Stimulated activated CD8-positive, alpha-beta memory T cell treated with anti-CD3 and anti-CD28 coated beads, Interleukin-7, amount 100 ng/mL, for 48 hours (primary cell): Measurements from ENCODE around the gene DLGAP1.
"Not testable (repeated sequence)": the region's sequence is repeated elsewhere in the genome, so short reads cannot be mapped to it uniquely, and the experiment has no call there.

Source experiments
- DNase-seq, 2 donors: peaks; one replicate each; pipeline ENCODE4 v3.0.0-alpha.2; 2020; ENCODE audit warnings: low read depth in 1 of 2; ENCODE audit errors: extremely low read depth in 1 of 2

The DLGAP1 gene

DNA sequence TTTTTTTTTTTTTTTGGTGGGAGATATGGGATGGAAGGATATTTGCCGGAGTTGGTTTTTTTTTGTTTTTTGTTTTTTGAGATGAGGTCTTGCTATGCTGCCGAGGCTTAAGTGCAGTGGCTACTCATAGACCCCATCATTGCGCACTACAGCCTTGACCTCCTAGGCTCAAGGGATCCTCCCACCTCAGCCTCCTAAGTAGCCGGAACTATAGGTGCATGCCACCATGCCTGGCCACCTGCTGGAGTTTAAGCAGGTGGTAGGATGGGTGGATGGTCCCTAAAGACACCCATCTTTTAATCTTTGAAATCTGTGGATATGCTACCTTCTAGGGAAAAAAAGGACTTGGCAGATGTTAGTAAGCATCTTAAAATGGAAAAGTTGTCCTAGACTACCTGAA is 835.4 kb downstream of the DLGAP1 start:
- no peak for DNase-seq

- DNase-seq = no peak
Measured at GRCh38 chr18:3619222-3619621, 835.9 kb downstream of the DLGAP1 start.

DNA sequence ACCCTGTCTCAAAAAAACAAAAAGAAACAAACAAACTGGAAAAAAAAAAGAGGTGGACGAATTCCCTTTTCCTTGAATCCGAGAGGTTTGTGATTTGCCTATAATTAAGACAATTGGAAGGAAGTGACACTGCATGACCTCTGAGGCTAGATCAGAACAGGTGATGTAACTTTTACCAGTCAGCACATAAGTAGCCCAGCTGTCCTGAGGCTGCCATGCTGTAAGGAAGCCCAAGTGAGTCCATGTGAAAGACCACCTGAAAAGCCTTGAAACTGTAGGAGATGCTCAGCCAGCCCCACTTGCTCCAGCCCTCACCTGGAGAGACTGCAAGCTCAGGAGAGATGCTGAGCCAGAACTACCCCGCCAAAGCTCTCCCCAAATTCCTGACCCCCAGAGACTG is 838.4 kb downstream of the DLGAP1 start:
- no peak for DNase-seq

GRCh38 chr18:3616142-3616541 is 839.0 kb downstream of the DLGAP1 start:
- DNase-seq = no peak

DNA sequence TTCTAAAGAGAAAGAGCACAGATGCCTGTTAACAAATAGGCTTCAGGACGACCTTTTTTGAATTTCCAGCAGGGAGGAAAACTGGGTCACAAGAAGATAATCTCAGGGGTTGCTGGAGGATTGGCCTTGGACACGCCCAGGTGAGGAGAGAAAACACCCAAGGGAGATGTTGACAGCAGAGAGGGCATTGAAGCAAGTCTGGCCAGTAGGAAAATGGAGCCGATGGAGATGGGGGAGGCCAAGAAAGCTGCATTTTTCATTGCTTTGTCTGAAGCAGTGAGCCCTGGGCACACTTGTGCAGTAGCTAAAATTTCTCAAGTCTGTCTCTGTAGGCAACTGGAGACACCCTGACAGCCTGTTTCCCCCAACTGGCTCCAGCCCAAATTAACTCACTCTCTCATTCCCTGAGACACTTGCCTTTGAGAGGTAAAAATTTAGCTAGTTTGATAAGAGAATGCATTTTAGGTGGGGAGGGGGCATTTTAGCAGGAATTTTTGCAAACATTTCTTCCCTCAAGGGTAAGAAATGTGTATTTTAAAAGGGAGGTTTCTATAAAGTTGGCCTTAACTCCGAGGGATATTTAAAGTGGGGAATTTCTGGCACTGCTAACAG is 839.6 kb downstream of the DLGAP1 start:
- DNase-seq = no peak

GRCh38 chr18:3612315-3612714 is 842.8 kb downstream of the DLGAP1 start:
- no peak for DNase-seq

DNA sequence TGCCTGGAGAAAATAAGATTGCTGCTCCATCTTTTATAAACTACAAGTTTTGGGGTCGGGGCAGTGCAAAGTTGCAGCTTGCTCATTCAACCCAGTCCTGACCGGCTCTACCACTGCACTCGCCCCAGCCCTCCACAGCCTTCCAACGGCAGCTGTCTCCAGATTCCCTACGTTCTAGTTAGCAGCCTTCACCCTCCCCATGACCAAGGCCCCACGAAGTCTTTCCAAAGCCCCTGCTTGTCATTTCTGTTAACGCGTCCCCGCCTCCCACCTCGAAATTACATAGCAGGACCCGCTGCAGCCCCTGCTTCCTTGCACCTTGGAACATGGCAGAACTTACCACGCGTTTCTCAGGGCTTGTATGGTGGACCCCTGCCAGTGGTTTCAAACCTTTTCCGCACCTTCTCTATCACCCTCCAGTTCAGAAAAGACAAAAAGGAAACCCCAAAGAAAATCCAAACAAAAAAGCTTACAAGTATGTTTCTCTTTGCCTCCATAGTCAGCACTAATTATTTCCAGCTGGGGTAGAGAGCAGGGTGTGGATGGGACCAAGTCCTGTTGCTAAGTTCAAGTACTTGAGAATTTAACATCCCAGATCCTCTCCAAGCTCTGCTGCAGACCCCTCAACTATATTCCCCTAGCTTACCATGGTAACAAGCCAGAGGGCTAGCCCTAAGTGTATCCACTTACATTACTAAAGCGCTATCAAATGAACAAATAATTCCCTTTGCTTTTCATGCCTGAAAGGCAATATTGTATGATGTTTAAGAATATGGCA is 843.6 kb downstream of the DLGAP1 start:
- DNase-seq = no peak

DNA sequence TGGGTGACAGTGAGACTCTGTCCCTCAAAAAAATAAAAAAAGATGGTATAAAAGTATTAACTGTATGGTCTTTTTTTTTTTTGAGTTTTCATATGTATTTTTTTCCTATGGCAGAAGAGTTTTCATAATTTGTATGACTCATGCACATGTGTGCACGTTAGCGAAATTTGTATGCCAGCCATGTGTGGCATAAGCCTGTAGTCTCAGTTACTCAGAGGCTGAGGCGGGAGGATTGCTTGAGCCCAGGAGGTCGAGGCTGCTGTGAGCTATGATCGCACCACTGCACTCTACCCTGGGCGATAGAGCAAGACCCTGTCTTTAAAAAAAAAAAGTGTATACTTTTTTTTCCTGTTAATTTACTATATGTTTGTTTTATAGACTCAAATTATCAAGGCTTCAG is 844.3 kb downstream of the DLGAP1 start:
- DNase-seq = no peak

- DNase-seq = no peak
Measured at GRCh38 chr18:3610188-3610708, 844.9 kb downstream of the DLGAP1 start.

- DNase-seq = no peak
Measured at GRCh38 chr18:3608488-3608887, 846.6 kb downstream of the DLGAP1 start.

GRCh38 chr18:3608099-3608453 is 847.0 kb downstream of the DLGAP1 start:
- DNase-seq = not testable (repeated sequence)

DNA sequence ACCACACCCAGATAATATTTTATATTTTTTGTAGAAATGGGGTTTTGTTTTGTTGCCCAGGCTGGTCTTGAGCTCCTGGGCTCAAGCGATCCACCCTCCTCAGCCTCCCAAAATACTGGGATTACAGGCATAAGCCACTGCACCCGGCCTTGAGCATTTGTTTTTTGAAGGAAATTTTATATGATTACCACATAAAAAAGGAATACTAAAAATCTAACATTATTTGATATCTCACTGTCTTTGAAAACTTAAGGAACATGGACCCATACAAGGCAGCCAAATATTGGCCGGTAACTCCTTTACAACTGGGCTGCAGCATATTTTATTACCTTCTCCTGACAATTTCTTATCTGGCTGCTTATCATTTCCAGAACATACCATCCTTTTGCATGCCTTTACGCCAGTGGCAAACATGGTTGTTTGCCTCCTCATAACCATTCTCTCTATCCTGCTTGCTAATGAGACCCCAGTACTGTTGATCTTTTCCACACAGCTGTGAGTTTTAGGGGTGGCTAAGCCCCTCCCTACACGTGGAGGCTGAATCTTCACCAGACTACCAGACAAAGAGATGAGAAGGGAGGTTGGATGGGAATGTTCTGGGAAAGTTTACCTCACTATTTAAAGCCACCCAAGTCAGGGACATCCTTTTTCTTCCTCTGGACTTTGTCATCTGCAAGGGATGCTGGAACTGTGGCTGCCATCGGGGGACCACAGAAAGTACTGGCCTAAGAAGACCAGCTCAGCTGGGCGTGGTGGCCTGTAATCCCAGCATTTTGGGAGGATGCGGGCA is 847.6 kb downstream of the DLGAP1 start:
- DNase-seq = no peak

GRCh38 chr18:3606863-3607262 is 848.2 kb downstream of the DLGAP1 start:
- not testable (repeated sequence) for DNase-seq

DNA sequence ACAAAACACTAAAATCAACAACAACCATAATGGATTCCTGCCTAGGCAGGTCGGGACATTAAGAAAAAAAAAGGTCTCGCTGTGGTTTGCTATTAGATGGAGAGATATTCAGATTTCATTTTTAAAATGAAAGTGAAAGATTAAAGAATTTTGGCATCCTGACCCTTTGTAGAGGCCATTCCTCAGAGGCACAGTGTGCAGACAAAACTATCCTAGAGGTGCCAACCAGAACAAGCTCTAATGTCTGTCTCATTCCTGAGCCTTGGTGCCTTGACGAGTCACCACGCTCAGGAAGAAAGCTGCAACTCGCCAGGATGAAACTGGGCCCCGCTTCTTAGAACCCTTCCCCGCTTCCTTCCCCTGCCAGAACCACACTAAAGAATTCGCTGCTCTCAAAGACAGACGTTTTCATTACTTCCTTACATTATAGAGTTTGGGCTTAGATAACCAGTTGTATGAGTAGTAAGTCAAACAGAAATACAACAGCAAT is 849.1 kb downstream of the DLGAP1 start:
- DNase-seq = no peak

- no peak for DNase-seq
Measured at GRCh38 chr18:3605486-3605952, 849.6 kb downstream of the DLGAP1 start.

DNA sequence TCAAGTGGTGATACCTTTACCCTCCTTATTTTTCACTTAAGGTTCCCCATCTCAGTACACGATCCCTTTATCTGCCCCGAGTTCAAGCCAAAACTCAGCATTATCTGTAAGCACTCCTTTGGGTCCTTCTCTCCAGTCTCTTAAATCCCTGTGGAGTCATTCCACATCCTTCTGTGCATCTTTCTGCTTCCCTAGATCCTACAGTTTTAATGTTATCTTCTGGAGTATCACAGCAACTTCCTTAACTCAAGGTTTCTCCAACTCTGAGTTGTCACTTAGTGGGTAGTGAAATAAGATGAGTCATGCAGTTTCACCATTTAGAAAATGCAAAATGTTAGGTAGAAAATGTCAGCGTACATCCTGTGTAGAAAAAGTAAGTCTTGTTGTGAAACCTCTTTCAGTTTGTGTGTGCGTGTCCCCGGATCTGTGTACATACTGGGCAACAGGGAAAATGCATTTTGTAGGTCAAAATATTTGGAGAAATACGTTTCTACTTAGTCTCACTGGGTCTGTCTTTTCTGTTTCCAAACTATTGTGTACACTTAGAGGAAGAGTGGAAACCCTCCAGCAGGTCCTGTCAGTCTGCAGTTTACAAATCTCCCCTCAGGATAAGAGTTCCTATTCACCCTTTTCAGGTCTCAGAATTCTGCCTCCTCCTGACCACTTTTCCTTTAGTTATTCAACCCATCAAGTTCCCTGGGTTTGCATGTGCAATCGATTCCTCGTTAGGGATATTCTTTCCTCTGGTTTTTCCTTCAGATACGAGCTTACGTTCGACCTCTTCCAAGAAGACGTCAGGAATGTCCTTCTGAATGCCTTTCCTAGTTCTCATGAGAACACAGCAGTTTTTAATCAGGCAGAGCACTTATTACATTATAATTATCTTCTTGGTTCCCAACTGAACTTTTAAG is 850.4 kb downstream of the DLGAP1 start:
- no peak for DNase-seq

DNA sequence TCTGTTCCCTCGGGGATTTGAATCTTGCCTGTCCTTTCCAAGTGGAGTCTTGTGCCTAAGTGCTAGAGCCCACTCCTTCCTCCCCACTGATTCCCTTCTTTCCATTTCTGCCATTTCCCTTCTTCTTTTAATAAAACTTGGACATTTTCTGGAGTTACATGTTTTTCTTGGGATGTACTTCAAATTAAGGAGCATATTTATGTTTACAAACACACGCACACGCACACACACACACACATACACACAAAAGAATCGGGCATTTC is 850.9 kb downstream of the DLGAP1 start:
- no peak for DNase-seq

- DNase-seq = no peak
Measured at GRCh38 chr18:3603421-3604234, 851.5 kb downstream of the DLGAP1 start.

- not testable (repeated sequence) for DNase-seq
Measured at GRCh38 chr18:3601106-3601755, 853.9 kb downstream of the DLGAP1 start.
